ENCODE measurements around the gene ZNF185.
A peak's percentile ranks its signal among the peaks of the same experiment; 100 is the strongest.

Gene ZNF185

GRCh38 chrX:152918707-152919106 lies 20.8 kb downstream of the ZNF185 start:
- DNase-seq, result no peak

DNA sequence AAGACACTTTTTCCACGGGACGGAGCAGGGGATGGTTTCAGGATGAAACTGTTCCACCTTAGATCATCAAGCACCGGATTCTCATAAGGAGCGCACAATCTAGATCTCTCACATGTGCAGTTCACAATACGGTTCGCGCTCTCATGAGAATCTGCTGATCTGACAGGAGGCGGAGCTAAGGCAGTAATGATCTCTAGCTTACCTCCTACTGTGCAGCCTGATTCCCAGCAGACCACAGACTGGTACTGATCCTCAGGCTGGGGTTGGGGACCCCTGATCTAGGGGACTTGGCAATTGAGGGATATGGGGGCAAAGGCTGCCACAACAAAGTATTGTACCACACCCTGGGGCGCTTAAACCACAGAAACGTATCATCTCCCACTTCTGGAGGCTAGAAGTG lies 25.7 kb downstream of the ZNF185 start:
- no peak for DNase-seq

DNA sequence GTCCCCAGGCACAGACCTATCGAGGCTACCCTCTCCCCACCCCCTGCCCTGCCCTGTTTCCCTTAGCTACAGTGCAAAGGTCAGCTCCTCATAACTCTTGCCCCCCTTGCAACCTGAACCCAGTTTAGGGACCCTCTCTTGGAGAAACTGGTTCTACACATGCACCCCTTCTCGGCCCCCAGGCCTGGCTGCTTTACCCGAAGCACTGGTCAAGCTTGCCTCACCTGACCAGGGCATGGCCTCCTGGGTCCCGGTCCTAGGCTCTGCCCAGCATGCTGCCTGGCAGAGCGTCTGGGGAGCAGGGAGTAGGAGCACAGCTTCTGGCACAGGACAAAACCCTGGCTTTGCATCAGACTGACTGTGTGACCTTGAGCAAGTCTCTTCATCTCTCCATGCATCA lies 28.0 kb downstream of the ZNF185 start:
- DNase-seq, result no peak

DNA sequence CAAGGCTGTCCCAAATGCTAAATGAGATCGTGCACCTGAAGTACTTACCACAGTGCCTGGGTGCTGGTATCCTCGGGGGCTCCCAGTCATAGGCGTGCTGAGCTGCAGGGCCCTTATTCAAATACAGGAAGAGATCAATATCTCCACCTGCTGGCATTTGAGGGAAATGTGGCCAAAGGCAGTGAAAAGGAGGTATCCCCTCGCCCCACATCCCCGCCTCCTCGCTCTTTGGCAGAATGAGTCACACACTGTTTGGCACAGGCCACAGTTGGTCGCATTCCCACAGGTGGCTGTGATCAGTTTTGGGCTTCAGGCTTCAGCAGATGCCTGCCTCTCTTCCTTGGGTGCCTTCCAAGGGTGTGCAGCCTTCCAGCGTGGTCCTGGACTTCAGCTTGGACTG lies 28.4 kb downstream of the ZNF185 start:
- peak; percentile 48 for DNase-seq

GRCh38 chrX:152926923-152927322 lies 29.1 kb downstream of the ZNF185 start:
- no peak for DNase-seq

DNA sequence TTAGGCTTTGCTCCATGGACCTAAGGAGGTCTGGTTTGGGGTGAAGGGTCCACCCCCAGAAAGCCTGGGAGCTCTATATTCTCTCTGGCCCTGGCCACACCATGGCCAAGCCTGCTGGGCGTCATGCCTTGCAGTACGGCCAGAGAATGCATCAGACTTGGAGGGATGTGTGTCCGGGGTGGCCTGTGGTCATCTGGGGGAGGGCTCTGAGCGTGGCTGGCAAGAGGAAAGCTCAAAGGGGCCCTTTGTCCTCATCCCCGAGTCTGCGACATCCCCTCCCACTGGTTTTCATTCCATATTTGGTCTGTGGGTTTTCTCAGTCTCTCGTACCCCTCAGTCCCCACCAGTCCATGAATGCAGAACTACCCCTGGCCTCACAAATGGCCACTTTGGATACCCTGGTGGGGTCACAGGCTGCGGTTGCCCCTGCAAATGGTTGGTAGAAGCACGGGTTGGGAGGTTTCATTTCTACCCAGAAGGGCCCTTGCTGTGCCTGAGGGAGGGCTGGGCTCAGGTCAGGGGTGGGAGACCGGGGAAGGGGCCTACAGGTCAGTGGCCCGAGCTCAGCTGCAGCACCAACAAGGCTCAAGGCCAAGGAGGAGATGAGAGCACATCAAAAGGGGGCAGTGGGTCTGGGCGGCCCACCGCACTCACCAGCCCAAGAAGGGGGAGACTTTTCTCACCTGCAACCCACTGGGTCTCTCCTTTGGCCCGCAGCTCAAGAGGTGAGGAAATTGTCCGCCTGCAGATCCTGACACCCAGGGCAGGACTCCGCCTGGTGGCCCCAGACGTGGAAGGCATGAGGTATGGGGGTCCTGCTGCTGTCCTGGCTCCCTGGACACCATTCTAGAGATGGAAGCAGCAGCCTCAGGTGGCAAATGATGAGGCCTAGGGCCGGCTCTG lies 30.2 kb downstream of the ZNF185 start:
- no peak for DNase-seq

DNA sequence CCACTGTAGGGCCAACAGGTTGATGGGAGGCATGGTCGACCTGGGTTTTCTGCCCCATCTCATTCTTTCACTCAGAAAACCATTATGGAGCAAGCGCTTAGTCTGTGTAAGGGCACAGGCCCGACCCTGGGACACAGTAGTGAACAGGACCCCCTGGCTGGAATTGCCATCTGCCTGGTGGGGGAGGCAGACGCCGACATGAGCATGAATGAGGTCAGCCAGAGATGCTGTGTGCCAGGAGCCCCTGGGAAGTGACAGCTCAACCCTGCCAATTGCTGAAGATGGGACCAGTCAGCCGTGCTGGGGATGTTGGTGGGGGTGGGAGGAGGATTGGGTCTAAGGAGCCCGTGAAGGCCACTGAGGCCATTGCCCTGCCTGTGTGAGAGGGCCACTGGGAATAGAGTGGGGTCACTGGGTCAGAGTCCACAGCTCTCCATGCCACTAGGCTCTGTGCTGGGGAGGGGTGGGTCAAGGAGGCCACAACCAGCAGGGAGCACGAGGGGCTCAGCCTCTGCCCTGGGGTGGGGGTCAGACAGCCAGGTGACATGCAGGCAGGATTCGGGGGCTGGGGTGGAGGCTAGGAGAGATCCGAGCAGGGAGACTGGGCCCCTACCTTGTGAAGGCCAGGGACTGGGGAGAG lies 31.0 kb downstream of the ZNF185 start:
- DNase-seq, result no peak

GRCh38 chrX:152929898-152930297 lies 32.0 kb downstream of the ZNF185 start:
- no peak for DNase-seq

GRCh38 chrX:152930516-152930915 lies 32.6 kb downstream of the ZNF185 start:
- no peak for DNase-seq

GRCh38 chrX:152932144-152932543 lies 34.3 kb downstream of the ZNF185 start:
- DNase-seq, result no peak

GRCh38 chrX:152932598-152933175 lies 34.8 kb downstream of the ZNF185 start:
- no peak for DNase-seq

GRCh38 chrX:152936306-152936705 lies 38.4 kb downstream of the ZNF185 start:
- DNase-seq, result no peak

- DNase-seq, result no peak
These were observed 39.4 kb downstream of the ZNF185 start for GRCh38 chrX:152937236-152937635.

DNA sequence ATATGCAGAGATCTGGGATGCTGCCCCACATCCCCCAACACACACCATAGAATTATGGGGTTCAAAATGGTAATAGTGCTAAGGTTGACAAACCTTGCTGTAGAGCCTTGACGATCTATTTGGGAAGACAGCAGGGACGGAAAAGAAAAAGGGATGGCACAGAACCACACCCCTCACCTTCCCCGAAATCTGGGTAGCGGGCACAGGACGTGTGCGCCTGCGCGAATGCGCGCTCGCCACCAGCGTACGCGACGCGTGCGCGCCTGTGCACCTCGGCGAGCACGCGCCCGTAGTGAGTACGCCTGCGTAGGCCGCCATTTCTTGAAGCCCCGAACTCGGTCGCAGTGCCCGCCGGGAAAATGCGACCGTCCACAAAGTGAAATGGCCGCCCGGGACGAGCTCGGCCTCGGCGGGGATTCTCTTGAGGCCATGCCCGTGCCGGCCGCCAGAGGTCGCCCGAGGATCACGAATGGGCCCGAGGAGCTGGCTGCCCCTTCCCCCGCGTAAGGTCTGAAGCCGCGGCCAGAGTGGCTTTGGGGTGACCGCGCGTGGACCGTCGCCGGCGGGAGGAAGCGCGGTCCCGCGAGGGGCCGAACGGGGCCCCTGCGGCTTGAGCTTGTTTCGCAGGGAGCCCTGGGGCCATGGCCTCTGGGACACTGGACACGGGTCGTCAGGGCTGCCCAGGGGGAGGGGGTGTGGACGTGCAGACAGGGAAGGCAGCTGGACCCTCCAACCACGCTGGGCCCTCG lies 43.6 kb downstream of the ZNF185 start:
- DNase-seq, result peak; percentile 94

DNA sequence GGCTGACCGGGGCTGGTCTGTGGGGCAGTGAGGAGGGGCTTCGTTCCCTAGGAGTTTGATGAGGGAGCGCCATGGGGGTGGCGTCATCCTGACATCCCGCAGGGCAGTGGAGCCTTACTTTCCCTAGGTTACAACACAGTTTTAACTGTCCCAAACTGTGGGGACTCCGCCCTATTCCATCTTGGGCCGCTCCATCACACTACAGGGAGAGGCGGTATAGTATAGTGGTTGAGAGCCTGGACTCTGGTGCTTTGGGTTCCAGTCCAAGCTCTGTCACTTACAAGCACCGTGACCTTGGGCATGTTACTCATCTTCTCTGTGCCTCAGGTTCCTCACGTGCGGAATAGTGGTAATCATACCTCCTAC lies 44.2 kb downstream of the ZNF185 start:
- DNase-seq, result no peak

DNA sequence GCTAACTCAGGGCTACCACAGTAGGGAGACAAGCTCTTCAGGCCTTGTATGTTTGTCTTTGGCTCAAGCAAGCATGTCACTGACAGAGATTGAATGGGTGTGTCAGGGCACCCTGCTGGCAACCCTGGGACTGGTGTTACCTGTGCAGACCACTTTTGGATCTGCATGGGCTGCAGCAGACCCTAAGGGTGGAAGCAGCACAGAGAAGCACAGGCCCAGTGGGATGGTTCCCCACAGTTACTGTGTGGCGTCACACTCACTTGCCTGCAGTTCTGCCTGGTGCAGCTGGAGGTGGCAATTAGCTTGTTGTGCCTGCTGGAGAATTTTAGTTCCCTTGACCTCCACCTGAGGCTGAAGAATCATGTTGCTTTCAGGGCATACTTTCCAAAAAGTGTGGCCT lies 46.0 kb downstream of the ZNF185 start:
- no peak for DNase-seq

GRCh38 chrX:152945021-152945979 lies 47.4 kb downstream of the ZNF185 start:
- no peak for DNase-seq

- DNase-seq, result no peak
These were observed 48.8 kb downstream of the ZNF185 start for GRCh38 chrX:152946681-152947080.

All from NCI-H2107 (cell line).